KG1 (cell line): ENCODE data around the gene RCHY1.
"Not testable (repeated sequence)": the region's sequence is repeated elsewhere in the genome, so short reads cannot be mapped to it uniquely, and the experiment has no call there.

ENCODE experiments used
- DNase-seq: peaks from one replicate; lab custom pipeline; 2025; lab: John Stamatoyannopoulos, UW

RCHY1 gene

GRCh38 chr4:75514131-75514948 is at the start of gene RCHY1, which contains the start of gene THAP6:
Gene RCHY1 (minus strand): TSS chr4:75514403. CDS start chr4:75514286, 117 bp downstream.
Gene THAP6 (plus strand): TSS chr4:75514473. CDS start chr4:75515453, 980 bp downstream.
- DNase-seq: peak; percentile 89

GRCh38 chr4:75561789-75562188 is 47.6 kb upstream of the RCHY1 start:
- DNase-seq: no peak

GRCh38 chr4:75557696-75558095 is 43.5 kb upstream of the RCHY1 start:
- DNase-seq: no peak

GRCh38 chr4:75555294-75556164 is 41.3 kb upstream of the RCHY1 start, which contains the start of gene ODAPH:
Gene ODAPH (plus strand): TSS chr4:75556066. CDS start chr4:75556083, 17 bp downstream.
- DNase-seq: no peak

GRCh38 chr4:75552452-75552851 is 38.2 kb upstream of the RCHY1 start:
- no peak for DNase-seq

- DNase-seq: no peak
These were observed 34.8 kb upstream of the RCHY1 start for GRCh38 chr4:75549019-75549418.

GRCh38 chr4:75547647-75548387 is 33.6 kb upstream of the RCHY1 start:
- no peak for DNase-seq

GRCh38 chr4:75545526-75545925 is 31.3 kb upstream of the RCHY1 start:
- no peak for DNase-seq

- no peak for DNase-seq
These were observed 30.7 kb upstream of the RCHY1 start for GRCh38 chr4:75544870-75545269.

- DNase-seq: not testable (repeated sequence)
These were observed 30.0 kb upstream of the RCHY1 start for GRCh38 chr4:75544220-75544619.

GRCh38 chr4:75542824-75543223 is 28.6 kb upstream of the RCHY1 start:
- no peak for DNase-seq

- not testable (repeated sequence) for DNase-seq
These were observed 23.1 kb upstream of the RCHY1 start for GRCh38 chr4:75537308-75537707.

- DNase-seq: not testable (repeated sequence)
These were observed 19.7 kb upstream of the RCHY1 start for GRCh38 chr4:75533926-75534325.

- DNase-seq: not testable (repeated sequence)
These were observed 19.2 kb upstream of the RCHY1 start for GRCh38 chr4:75533339-75533887.

- DNase-seq: not testable (repeated sequence)
These were observed 17.4 kb upstream of the RCHY1 start for GRCh38 chr4:75531536-75532143.

GRCh38 chr4:75530556-75531322 is 16.5 kb upstream of the RCHY1 start:
- DNase-seq: no peak

- DNase-seq: no peak
These were observed 13.3 kb upstream of the RCHY1 start for GRCh38 chr4:75527482-75527881.

- no peak for DNase-seq
These were observed 11.7 kb upstream of the RCHY1 start for GRCh38 chr4:75525910-75526309.

- DNase-seq: no peak
These were observed 10.9 kb upstream of the RCHY1 start for GRCh38 chr4:75525086-75525485.

GRCh38 chr4:75519452-75519851 is 5.2 kb upstream of the RCHY1 start:
- not testable (repeated sequence) for DNase-seq
